T-helper 1 cell treated with Interleukin-12 subunit alpha and Interleukin-12 subunit beta and Interleukin-4 antibody, amounts not matched to agents 30 μg/mL and 1 μg/mL, for 36 hours (primary cell): ENCODE data around the gene FOXL1.

Experiments used
- H3K27ac Mint-ChIP-seq: one replicate; pipeline ENCODE4 v1.8.0; 2021; ENCODE audit warnings: mild to moderate bottlenecking, mixed read lengths
- H3K27me3 Mint-ChIP-seq: one replicate; pipeline ENCODE4 v1.8.0; 2021; ENCODE audit warnings: low read depth, mixed read lengths
- H3K36me3 Mint-ChIP-seq: one replicate; pipeline ENCODE4 v1.8.0; 2021; ENCODE audit warnings: low read depth, mixed read lengths
- H3K4me1 Mint-ChIP-seq: one replicate; pipeline ENCODE4 v1.8.0; 2021; ENCODE audit warnings: low read depth, mixed read lengths
- H3K4me3 Mint-ChIP-seq: one replicate; pipeline ENCODE4 v1.8.0; 2021; ENCODE audit warnings: mild to moderate bottlenecking, moderate library complexity, mixed read lengths
- H3K9me3 Mint-ChIP-seq: one replicate; pipeline ENCODE4 v1.8.0; 2021; ENCODE audit warnings: mixed read lengths

FOXL1 gene

GRCh38 chr16:86611941-86612340 lies 33.6 kb downstream of the FOXL1 start:
- H3K36me3 Mint-ChIP-seq: no peaks in the 10 kb centered on the region
- H3K27ac Mint-ChIP-seq: no peak overlapping the region
- H3K4me1 Mint-ChIP-seq: no peaks in the 10 kb centered on the region
- H3K27me3 Mint-ChIP-seq: peaks cover 4% of the 10 kb centered on the region
- no peak overlapping the region for H3K4me3 Mint-ChIP-seq
- no peaks in the 10 kb centered on the region for H3K9me3 Mint-ChIP-seq

- H3K9me3 Mint-ChIP-seq: no peaks in the 10 kb centered on the region
- H3K4me3 Mint-ChIP-seq: no peak overlapping the region
- no peak overlapping the region for H3K27ac Mint-ChIP-seq
- H3K4me1 Mint-ChIP-seq: no peaks in the 10 kb centered on the region
- H3K36me3 Mint-ChIP-seq: no peaks in the 10 kb centered on the region
- no peaks in the 10 kb centered on the region for H3K27me3 Mint-ChIP-seq
Observed at GRCh38 chr16:86614699-86615098, 36.4 kb downstream of the FOXL1 start.

- Mint-ChIP-seq H3K27ac (no peak overlapping the region), H3K4me1 (no peaks in the 10 kb centered on the region), H3K9me3 (no peaks in the 10 kb centered on the region), H3K4me3 (no peak overlapping the region), H3K27me3 (no peaks in the 10 kb centered on the region), H3K36me3 (no peaks in the 10 kb centered on the region)
Observed at GRCh38 chr16:86616906-86617305, 38.6 kb downstream of the FOXL1 start.

- no peak overlapping the region for H3K4me3 Mint-ChIP-seq
- no peaks in the 10 kb centered on the region for H3K9me3 Mint-ChIP-seq
- no peaks in the 10 kb centered on the region for H3K4me1 Mint-ChIP-seq
- H3K36me3 Mint-ChIP-seq: no peaks in the 10 kb centered on the region
- H3K27ac Mint-ChIP-seq: no peak overlapping the region
- H3K27me3 Mint-ChIP-seq: peaks cover 4% of the 10 kb centered on the region
Observed at GRCh38 chr16:86618431-86619238, 40.3 kb downstream of the FOXL1 start.

GRCh38 chr16:86619239-86619794 lies 41.0 kb downstream of the FOXL1 start:
- Mint-ChIP-seq H3K27me3 (peaks cover 4% of the 10 kb centered on the region), H3K4me1 (no peaks in the 10 kb centered on the region), H3K27ac (no peak overlapping the region), H3K9me3 (no peaks in the 10 kb centered on the region), H3K4me3 (no peak overlapping the region), H3K36me3 (no peaks in the 10 kb centered on the region)

GRCh38 chr16:86620184-86620583 lies 41.8 kb downstream of the FOXL1 start:
- Mint-ChIP-seq H3K9me3 (no peaks in the 10 kb centered on the region), H3K27ac (no peak overlapping the region), H3K36me3 (no peaks in the 10 kb centered on the region), H3K27me3 (peaks cover 4% of the 10 kb centered on the region), H3K4me1 (no peaks in the 10 kb centered on the region), H3K4me3 (no peak overlapping the region)

GRCh38 chr16:86621966-86622365 lies 43.6 kb downstream of the FOXL1 start:
- Mint-ChIP-seq H3K4me3 (no peak overlapping the region), H3K4me1 (no peaks in the 10 kb centered on the region), H3K27me3 (peaks cover 4% of the 10 kb centered on the region), H3K9me3 (no peaks in the 10 kb centered on the region), H3K36me3 (no peaks in the 10 kb centered on the region), H3K27ac (no peak overlapping the region)

- no peak overlapping the region for H3K4me3 Mint-ChIP-seq
- no peaks in the 10 kb centered on the region for H3K4me1 Mint-ChIP-seq
- no peaks in the 10 kb centered on the region for H3K36me3 Mint-ChIP-seq
- peaks cover 4% of the 10 kb centered on the region for H3K27me3 Mint-ChIP-seq
- H3K27ac Mint-ChIP-seq: no peak overlapping the region
- no peaks in the 10 kb centered on the region for H3K9me3 Mint-ChIP-seq
Observed at GRCh38 chr16:86622700-86623615, 44.6 kb downstream of the FOXL1 start.

GRCh38 chr16:86625029-86625428 lies 46.7 kb downstream of the FOXL1 start:
- Mint-ChIP-seq H3K4me1 (no peaks in the 10 kb centered on the region), H3K27ac (no peak overlapping the region), H3K4me3 (no peak overlapping the region), H3K27me3 (peaks cover 4% of the 10 kb centered on the region), H3K9me3 (no peaks in the 10 kb centered on the region), H3K36me3 (no peaks in the 10 kb centered on the region)

- Mint-ChIP-seq H3K27ac (no peak overlapping the region), H3K36me3 (no peaks in the 10 kb centered on the region), H3K4me3 (no peak overlapping the region), H3K9me3 (no peaks in the 10 kb centered on the region), H3K27me3 (peaks cover 4% of the 10 kb centered on the region), H3K4me1 (no peaks in the 10 kb centered on the region)
Observed at GRCh38 chr16:86625821-86626220, 47.5 kb downstream of the FOXL1 start.

GRCh38 chr16:86626284-86626683 lies 47.9 kb downstream of the FOXL1 start:
- Mint-ChIP-seq H3K4me3 (no peak overlapping the region), H3K36me3 (no peaks in the 10 kb centered on the region), H3K27me3 (peaks cover 4% of the 10 kb centered on the region), H3K4me1 (peaks cover 2% of the 10 kb centered on the region), H3K9me3 (no peaks in the 10 kb centered on the region), H3K27ac (no peak overlapping the region)

GRCh38 chr16:86626966-86627365 lies 48.6 kb downstream of the FOXL1 start:
- Mint-ChIP-seq H3K9me3 (no peaks in the 10 kb centered on the region), H3K4me3 (no peak overlapping the region), H3K27me3 (peaks cover 4% of the 10 kb centered on the region), H3K4me1 (peaks cover 8% of the 10 kb centered on the region), H3K36me3 (no peaks in the 10 kb centered on the region), H3K27ac (no peak overlapping the region)

GRCh38 chr16:86628614-86629013 lies 50.3 kb downstream of the FOXL1 start:
- H3K27me3 Mint-ChIP-seq: peaks cover 5% of the 10 kb centered on the region

GRCh38 chr16:86630471-86630870 lies 52.1 kb downstream of the FOXL1 start:
- Mint-ChIP-seq H3K27ac (no peak overlapping the region), H3K4me1 (peaks cover 10% of the 10 kb centered on the region), H3K27me3 (peaks cover 5% of the 10 kb centered on the region), H3K36me3 (no peaks in the 10 kb centered on the region), H3K9me3 (no peaks in the 10 kb centered on the region), H3K4me3 (no peak overlapping the region)

More at GRCh38 chr16:86628614-86629013, 50.3 kb downstream of the FOXL1 start:
- no peaks in the 10 kb centered on the region for H3K36me3 Mint-ChIP-seq
- H3K4me3 Mint-ChIP-seq: no peak overlapping the region
- H3K9me3 Mint-ChIP-seq: no peaks in the 10 kb centered on the region
- H3K4me1 Mint-ChIP-seq: peaks cover 10% of the 10 kb centered on the region
- H3K27ac Mint-ChIP-seq: no peak overlapping the region
